ENCODE measurements around the gene BMERB1.
"Not testable (repeated sequence)": the region's sequence is repeated elsewhere in the genome, so short reads cannot be mapped to it uniquely, and the experiment has no call there.

The BMERB1 gene

DNA sequence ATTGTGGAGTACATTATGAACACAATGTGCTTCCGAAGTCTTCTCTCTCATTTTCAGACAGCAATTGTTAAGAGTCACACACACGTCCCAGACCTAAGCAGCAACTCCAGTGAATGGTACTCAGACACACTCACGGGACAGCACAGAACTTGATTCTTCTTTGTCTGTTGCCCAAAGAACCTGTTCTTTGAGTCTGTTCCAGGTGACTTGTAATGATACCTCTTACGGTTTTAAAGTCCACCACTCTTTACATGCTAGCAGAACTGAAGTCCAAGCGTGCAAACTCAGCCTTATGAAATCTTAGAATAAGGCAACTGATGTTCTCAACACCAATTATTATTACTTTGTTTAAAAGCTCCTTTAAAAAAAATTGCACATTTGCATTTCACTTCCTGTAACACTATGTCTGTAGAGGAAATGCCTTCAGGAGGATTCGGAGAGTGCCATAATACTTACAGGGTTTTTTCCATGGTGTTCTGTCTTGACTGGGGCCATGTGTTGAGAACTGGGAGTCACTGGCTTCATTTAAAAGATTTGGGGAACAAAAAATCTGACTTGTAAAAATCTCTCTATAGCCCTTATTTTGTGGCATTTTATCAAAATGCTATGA lies 160.4 kb downstream of the BMERB1 start:
- no peak for DNase-seq (ENCODE audit: low spot score)

GRCh38 chr16:15597135-15597534 lies 162.7 kb downstream of the BMERB1 start:
- DNase-seq (ENCODE audit: low spot score), result no peak

DNA sequence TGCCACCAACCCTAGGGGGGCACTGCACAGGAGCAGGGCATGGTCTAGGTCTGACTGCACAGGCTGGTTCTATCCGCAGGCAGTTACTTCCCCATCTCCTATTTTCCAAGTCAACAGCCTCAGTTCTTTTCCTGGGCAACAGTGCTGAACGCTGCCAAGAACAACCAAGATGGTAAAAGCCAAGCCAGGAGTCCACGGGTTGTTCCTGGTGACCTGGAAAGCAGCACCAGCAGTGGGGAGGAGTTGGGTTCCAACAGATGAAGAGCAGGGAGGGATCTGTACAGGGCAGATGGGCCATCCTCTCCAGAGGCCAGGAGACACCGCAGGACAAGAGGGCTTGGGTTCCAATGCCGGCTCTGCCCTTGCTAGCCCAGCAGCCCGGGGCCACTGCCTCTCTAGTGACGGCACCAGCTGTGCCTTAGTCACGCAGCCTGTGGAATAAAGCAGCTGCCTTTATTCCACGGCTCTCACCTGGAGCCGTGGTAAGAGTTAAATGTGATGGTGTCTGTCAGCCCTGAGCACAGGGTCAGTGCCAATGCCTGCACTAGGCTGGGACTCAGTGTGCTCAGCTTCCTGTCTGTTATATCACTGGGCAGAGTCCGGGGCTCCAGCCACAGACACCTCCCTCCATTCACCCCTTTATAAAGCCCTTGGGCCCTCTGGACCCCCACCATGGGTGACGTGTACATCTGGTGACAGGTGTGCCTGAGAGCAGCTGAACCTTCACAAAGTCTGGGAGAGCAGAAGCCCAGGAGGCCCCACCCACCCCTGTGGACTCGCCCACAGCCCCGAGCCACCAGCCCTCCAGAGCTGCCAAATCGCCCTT lies 163.6 kb downstream of the BMERB1 start:
- no peak for DNase-seq (ENCODE audit: low spot score)

DNA sequence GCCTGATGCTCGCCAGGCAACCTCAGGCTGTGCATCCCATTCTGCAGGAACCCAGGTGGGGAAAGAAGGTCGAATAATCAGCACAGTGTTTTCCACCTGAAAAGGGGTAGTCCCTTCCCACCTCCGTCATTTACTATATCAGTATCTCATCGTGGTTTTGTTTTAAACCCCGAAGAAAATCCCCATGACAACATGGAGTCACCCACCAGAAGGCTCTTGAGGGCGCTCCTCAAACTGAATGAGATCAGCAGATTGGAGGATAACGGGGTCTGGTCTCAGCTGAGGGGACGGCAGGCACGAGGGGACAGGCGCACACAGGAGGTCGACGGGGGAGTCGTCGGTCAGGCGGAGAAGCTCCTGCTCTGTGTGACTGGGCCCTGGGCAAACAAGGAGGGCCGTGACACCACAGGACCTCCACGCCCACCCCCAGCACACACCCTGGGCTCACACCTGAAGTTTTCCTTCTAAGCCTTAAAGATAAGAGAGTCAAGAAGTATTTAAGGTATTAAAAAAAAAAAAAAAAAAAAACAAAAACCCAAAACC lies 164.3 kb downstream of the BMERB1 start:
- DNase-seq (ENCODE audit: low spot score), result no peak

- no peak for DNase-seq (ENCODE audit: low spot score)
Measured at GRCh38 chr16:15599303-15600070, 165.1 kb downstream of the BMERB1 start.

DNA sequence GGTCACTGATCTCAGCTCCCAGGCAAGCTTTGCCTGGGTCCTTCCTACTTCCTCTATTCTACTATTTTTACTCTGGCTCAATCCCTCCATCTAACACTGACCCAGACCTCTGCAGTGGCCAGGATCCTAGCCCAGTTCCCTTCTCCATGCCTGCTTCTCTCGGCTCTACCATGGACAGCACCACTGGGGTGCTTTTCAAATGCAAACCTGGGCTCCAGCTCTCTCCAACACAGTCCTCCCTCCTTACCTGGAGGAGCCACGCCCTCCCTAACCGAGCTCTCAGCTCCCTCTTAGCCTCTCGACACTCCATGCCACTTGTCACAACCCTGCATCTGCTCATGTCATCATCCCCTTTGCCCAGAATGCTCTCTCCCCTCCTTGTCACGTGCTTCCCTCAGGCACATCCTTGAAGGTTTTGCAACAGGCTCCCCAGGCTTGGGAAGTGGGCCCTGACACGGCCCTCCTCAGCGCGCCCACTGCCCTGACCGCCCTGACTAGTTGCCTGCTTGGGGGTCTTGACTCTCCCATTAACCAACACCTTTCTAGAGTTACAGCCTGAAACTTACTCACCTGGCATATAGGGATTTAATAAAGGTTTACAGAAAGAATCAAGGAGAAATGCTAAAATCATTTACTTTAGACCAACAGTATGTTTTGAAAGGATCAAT lies 167.0 kb downstream of the BMERB1 start:
- DNase-seq (ENCODE audit: low spot score), result no peak

DNA sequence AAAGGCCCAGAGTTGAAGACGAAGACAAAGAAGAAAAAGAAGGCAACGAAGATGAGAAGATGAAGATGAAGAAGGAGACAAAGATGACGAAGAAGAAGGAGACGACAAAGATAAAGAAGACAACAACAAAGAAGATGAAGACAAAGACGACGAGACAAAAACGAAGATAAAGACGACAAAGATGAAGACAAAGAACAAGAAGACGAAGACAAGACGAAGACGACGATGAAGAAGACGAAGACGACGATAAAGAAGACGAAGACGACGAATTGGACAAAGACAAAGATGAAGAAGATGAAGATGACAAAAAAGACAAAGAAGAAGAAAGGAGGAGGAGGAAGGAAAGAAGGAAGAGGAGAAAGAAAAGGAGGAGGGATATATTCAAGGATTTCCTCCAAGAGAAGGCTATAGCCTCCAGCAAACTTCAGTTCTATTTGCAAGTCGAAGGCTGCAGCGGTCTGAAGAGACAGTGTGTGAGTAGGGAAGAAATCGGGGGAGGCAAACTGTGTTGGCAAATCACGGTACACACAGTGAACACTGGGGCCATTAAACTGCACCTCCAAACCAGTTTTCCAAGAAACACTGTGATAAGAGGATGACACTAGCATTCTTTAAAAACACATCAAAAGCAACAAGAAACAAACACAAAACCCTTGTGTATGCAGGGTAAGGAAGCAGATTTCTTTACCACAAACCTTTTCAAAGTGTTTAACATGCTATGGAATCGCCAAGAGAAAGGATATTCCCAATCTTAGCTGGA lies 168.1 kb downstream of the BMERB1 start:
- no peak for DNase-seq (ENCODE audit: low spot score)

DNA sequence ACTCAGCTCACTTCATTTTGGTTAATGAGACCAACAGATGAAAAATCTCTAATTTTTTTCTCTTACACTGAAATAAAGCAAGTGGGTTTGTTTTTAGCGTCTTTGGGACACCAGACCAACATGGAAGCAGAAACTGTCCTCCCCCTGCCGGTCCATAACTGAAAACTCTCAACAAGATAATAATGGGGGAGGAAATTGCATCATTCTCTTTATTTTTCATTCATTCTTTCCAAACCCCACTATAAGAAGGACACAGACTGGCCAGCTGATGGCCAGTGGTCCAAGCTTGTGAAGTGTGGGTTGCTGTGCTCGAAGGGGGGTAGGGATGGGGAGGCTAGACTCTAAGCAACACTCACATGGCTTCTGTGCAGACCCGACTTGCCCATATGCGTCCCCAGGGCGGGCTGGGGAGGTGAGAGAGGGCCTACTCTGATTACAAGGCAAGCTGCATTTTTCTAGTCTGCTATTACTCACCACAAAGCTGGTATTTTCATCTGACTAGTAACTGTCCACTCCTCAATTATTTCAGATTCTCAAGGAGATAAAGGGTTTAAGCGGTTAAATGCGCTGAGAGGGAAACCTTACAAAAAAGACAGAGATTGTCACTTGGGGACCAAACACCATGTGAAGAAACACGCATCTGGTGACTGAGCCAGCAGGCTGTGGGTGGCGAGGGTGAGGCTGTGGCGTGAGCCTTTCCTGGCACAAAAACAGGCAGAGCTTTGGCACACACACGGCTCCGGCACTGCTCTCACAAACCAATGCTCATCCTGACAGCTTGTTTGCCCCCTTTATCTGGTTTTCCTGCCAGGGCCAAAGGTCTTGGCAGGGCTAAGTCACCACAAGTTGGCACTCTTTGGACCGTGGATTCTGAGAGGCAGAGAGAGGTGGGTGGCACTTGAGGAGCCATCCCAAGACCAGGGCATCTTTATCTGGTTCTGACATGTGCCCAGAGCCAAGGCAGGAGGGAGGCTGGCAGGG lies 170.4 kb downstream of the BMERB1 start:
- peak; percentile 67 for DNase-seq (ENCODE audit: low spot score)

- DNase-seq (ENCODE audit: low spot score), result no peak
Measured at GRCh38 chr16:15605839-15606517, 171.6 kb downstream of the BMERB1 start.

GRCh38 chr16:15606518-15607220 lies 172.3 kb downstream of the BMERB1 start:
- no peak for DNase-seq (ENCODE audit: low spot score)

DNA sequence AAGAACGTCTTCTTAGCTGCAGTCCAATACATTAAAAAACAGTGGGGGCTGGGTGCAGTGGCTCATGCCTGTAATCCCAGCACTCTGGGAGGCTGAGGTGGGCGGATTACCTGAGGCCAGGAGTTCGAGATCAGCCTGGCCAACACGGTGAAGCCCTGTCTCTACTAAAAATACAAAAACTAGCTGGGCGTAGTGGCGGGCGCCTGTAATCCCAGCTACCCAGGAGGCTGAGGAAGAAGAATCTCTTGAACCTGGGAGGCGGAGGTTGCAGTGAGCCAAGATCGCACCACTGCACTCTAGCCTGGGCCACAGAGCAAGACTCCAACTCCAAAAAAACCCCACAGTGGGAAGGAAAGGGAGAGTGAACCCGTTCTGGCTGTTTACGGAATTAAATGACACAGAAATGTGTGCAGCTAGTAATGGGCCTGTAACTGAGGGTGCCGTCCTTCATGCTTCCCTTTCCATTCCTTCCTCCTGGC lies 172.9 kb downstream of the BMERB1 start:
- not testable (repeated sequence) for DNase-seq (ENCODE audit: low spot score)

GRCh38 chr16:15607700-15608396 lies 173.5 kb downstream of the BMERB1 start:
- no peak for DNase-seq (ENCODE audit: low spot score)

- DNase-seq (ENCODE audit: low spot score), result no peak
Measured at GRCh38 chr16:15608398-15609285, 174.3 kb downstream of the BMERB1 start.

- DNase-seq (ENCODE audit: low spot score), result no peak
Measured at GRCh38 chr16:15609286-15609649, 174.9 kb downstream of the BMERB1 start.

DNA sequence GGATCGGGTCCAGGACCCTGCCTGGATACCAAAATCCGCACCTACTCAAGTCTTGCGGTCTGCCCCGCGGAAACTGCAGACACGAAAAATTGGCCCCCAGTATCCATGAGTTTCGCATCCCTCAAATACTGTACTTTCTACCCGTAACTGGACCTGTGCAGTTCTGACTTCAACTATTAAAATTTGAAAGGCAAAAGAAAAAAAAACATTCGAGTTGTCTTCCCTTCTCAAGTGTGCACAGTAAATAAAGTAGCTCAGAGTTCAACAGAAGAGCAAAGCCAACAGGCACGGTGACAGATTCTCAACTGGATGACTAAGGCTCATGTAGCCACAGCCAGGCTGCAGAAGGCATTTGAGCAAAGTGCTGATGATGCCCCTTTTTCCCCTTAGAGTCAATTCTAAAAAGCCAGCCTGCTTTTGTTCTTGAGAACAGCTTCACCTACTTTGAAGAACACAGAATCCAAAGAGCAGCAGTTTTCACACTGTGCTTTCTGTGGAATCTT lies 176.0 kb downstream of the BMERB1 start:
- no peak for DNase-seq (ENCODE audit: low spot score)

DNA sequence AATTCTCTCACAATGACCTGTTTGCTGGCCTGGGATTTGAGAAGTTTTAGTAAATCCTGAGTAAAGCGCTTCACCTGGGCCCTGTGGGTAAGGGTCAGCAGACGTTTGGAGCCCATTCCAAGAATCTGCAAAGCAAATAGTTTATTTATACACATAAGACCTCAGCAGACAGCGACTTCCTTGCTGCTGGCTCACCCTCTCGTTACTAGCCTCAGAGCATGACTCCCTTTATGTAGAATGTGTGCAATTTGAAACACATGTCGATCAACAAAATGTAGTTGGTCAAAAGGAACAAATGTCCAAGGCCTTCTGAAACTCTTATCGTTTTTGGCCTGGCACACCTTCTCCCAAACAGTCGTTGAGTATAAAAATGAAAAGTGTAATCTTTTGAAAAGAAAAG lies 177.2 kb downstream of the BMERB1 start:
- no peak for DNase-seq (ENCODE audit: low spot score)

- DNase-seq (ENCODE audit: low spot score), result no peak
Measured at GRCh38 chr16:15613676-15614075, 179.3 kb downstream of the BMERB1 start.
